Retinal pigment epithelial cell (primary cell): ENCODE results near the gene DNER.
"Not testable (repeated sequence)": the region's sequence is repeated elsewhere in the genome, so short reads cannot be mapped to it uniquely, and the experiment has no call there.

ENCODE experiments used
- DNase-seq: peaks from one replicate; pipeline ENCODE4 v3.0.0-alpha.2; 2010; ENCODE audit warnings: low read depth
- H3K4me3 ChIP-seq: 2 replicates; pipeline ENCODE4 v1.5.1; 2011; ENCODE audit warnings: mild to moderate bottlenecking, low read length, control low read depth, moderate library complexity
- CTCF ChIP-seq: conservative IDR thresholded peaks from 2 replicates; pipeline ENCODE4 v1.5.1; 2011; ENCODE audit warnings: low read depth, low read length, control low read depth, inconsistent platforms

DNER gene

GRCh38 chr2:229346816-229347540 is 367.4 kb downstream of the DNER start:
- no peak for TF ChIP-seq CTCF
- H3K4me3 ChIP-seq = no peak overlapping the region

GRCh38 chr2:229344955-229345354 is 369.4 kb downstream of the DNER start:
- TF ChIP-seq CTCF = no peak
- DNase-seq = no peak
- no peak overlapping the region for H3K4me3 ChIP-seq

More at GRCh38 chr2:229346816-229347540, 367.4 kb downstream of the DNER start:
- no peak for DNase-seq

- TF ChIP-seq CTCF = no peak
- DNase-seq = peak; percentile 13
- H3K4me3 ChIP-seq = no peak overlapping the region
Observed at GRCh38 chr2:229344151-229344551, 370.2 kb downstream of the DNER start.

- no peak for DNase-seq
- H3K4me3 ChIP-seq = no peak overlapping the region
- no peak for TF ChIP-seq CTCF
Observed at GRCh38 chr2:229343661-229344060, 370.7 kb downstream of the DNER start.

GRCh38 chr2:229342376-229342775 is 372.0 kb downstream of the DNER start:
- TF ChIP-seq CTCF = peak; percentile 80
- no peak for DNase-seq
- H3K4me3 ChIP-seq = no peak overlapping the region

GRCh38 chr2:229340086-229340760 is 374.1 kb downstream of the DNER start:
- no peak overlapping the region for H3K4me3 ChIP-seq
- TF ChIP-seq CTCF = no peak
- DNase-seq = no peak

- TF ChIP-seq CTCF = no peak
- no peak for DNase-seq
- no peak overlapping the region for H3K4me3 ChIP-seq
Observed at GRCh38 chr2:229339618-229340017, 374.7 kb downstream of the DNER start.

GRCh38 chr2:229339171-229339570 is 375.2 kb downstream of the DNER start:
- not testable (repeated sequence) for DNase-seq, H3K4me3 ChIP-seq
